Colonic mucosa (tissue), 4 donors: Measurements from ENCODE around the gene HECTD1. TPM values are rescaled to one million over a fixed set of nuclear protein-coding genes. Genes with fewer than 3 reads are reported as not detected.
A peak's percentile ranks its signal among the peaks of the same experiment; 100 is the strongest.
"Not testable (repeated sequence)": the region's sequence is repeated elsewhere in the genome, so short reads cannot be mapped to it uniquely, and the experiment has no call there.

Source experiments
- DNase-seq: peaks from one replicate; pipeline ENCODE4 v3.0.0-alpha.2; 2020
- H3K27ac ChIP-seq: fragments of 200-600 bp; one replicate; pipeline ENCODE4 v1.8.0; 2021
- H3K27me3 ChIP-seq: fragments of 200-600 bp; one replicate; pipeline ENCODE4 v1.8.0; 2021
- H3K36me3 ChIP-seq: fragments of 200-600 bp; one replicate; pipeline ENCODE4 v1.8.0; 2021
- H3K4me1 ChIP-seq: fragments of 200-600 bp; one replicate; pipeline ENCODE4 v1.8.0; 2021; ENCODE audit warnings: mild to moderate bottlenecking
- H3K4me3 ChIP-seq: fragments of 200-600 bp; one replicate; pipeline ENCODE4 v1.8.0; 2021
- H3K9ac ChIP-seq, 2 donors: one replicate each; pipeline ENCODE4 v1.7.0; 2013; ENCODE audit warnings: control low read depth in 2 of 2, low read depth in 2 of 2, low read length in 2 of 2
- H3K9me3 ChIP-seq: fragments of 200-600 bp; one replicate; pipeline ENCODE4 v1.8.0; 2021
- intact Hi-C: fragments of 100-400 bp; cut with DNase I; formaldehyde crosslinking; loops from one replicate; pipeline ENCODE4 v1.14.1; 2022
- total RNA-seq, 2 donors: library from RNA; stranded (reverse); fragmentation: NEBNext Ultra II Directional in 1 of 2; extraction: Animal tissue kit (Norgen Biotek cat#: 25700) in 1 of 2; gene quantifications; one replicate each; pipeline ENCODE4 v1.2.1, GENCODE V29; 2021
- TF ChIP-seq, protein P1 (sequence below): fragments of 200-600 bp; IDR thresholded peaks from one replicate; pipeline ENCODE4 v1.8.0; 2022; ENCODE audit warnings: antibody characterized with exemption, mild to moderate bottlenecking
- donor health status: healthy.
- donor health status: DM: no; HTN: no; CAD: no.
- donor health status: DM: no; HTN: no; CAD: no.

Gene HECTD1
- total RNA-seq, 2 donors from 2014 or later = 113 to 148 TPM

DNA sequence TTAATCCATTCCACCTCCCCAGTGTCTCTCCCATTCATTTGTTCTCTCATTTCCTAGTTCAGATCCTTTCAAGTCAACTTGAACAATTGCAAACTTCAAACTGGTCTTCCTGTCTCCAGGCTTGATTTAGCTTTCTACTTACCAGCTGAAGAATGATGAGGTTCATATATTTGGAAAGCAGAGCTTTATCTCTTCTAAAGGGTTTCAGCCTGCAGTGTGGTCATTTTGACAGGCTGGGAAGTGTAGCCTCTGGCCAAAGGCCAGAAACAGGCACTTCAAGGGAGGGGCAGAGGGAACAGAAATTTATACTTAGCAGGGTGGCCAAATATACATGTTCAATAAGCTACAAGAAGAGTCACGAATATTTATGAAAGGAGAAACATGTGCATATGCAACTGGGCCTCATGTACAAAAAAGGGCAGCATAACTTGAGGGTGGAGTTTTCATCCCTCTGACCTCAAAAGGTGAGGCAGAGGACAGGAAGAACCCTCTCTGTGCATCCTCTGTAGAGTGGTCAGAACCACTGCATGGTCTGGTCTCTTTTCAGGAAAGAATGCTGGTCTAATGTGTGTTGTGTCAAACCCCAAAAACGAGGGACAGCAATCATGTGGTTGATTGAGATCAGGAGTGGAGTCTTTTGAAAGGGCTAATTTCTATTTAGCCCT lies 34.0 kb upstream of the HECTD1 start:
- Histone ChIP-seq H3K27me3 (no peaks in the 10 kb centered on the region), H3K4me1 (no peaks in the 10 kb centered on the region), H3K27ac (no peak overlapping the region), H3K9ac (peak overlapping the region in 1 of 2 donors; percentile 2), H3K9me3 (no peaks in the 10 kb centered on the region), H3K4me3 (no peak overlapping the region), H3K36me3 (no peaks in the 10 kb centered on the region)
- TF ChIP-seq, protein P1, sequence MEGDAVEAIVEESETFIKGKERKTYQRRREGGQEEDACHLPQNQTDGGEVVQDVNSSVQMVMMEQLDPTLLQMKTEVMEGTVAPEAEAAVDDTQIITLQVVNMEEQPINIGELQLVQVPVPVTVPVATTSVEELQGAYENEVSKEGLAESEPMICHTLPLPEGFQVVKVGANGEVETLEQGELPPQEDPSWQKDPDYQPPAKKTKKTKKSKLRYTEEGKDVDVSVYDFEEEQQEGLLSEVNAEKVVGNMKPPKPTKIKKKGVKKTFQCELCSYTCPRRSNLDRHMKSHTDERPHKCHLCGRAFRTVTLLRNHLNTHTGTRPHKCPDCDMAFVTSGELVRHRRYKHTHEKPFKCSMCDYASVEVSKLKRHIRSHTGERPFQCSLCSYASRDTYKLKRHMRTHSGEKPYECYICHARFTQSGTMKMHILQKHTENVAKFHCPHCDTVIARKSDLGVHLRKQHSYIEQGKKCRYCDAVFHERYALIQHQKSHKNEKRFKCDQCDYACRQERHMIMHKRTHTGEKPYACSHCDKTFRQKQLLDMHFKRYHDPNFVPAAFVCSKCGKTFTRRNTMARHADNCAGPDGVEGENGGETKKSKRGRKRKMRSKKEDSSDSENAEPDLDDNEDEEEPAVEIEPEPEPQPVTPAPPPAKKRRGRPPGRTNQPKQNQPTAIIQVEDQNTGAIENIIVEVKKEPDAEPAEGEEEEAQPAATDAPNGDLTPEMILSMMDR = no peak
- intact Hi-C loops = no loop called here
- peak; percentile 18 for DNase-seq

DNA sequence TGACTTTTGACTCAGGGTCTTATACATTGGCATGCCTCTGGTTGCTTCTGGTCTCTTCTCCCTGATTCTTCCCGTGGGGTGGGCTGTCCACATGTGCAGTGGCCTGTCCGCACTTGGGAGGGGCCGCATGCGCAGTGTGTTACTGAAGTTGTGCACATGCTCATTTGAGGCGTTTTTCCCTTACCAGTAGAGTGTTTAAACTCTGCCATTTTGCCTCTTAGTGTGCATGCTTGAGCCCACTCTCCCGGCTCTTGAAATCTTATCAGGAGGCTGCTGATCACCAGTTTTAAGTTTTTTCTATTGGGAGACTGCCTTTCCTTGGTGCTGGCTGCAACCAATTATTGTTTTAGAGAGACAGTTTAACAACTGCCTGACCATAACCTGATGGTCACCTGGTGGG lies 32.1 kb upstream of the HECTD1 start:
- no peaks in the 10 kb centered on the region for H3K4me1 ChIP-seq
- H3K36me3 ChIP-seq = no peaks in the 10 kb centered on the region
- no peak overlapping the region for H3K4me3 ChIP-seq
- H3K9me3 ChIP-seq = no peaks in the 10 kb centered on the region
- DNase-seq = peak; percentile 4
- TF ChIP-seq, protein P1 = no peak
- no peaks in the 10 kb centered on the region for H3K27me3 ChIP-seq
- intact Hi-C loops = no loop called here
- H3K27ac ChIP-seq = no peak overlapping the region
- H3K9ac ChIP-seq = no peak overlapping the region

DNA sequence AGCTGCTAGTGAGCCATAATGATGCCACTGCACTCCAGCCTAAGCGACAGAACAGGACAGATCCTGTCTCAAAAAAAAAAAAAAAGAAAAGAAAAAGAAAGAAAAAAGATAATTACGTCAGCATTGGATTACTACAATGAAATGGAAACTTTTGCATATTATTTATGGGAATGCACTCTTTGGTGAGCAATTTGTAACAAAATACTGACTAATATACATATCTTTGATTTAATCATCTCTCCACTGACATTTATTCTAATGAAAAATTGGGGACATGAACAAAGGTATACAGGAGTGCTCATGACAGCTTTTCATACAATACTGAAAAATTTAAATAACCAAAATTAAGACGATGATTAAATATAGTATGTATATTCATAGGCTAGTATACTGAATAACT lies 27.9 kb upstream of the HECTD1 start:
- no peak overlapping the region for H3K9ac ChIP-seq
- intact Hi-C loops = no loop called here
- H3K27ac ChIP-seq = no peak overlapping the region
- DNase-seq = no peak
- H3K4me3 ChIP-seq = no peak overlapping the region
- TF ChIP-seq, protein P1 = no peak
- no peaks in the 10 kb centered on the region for H3K9me3 ChIP-seq
- H3K4me1 ChIP-seq = no peaks in the 10 kb centered on the region
- no peaks in the 10 kb centered on the region for H3K36me3 ChIP-seq
- no peaks in the 10 kb centered on the region for H3K27me3 ChIP-seq

DNA sequence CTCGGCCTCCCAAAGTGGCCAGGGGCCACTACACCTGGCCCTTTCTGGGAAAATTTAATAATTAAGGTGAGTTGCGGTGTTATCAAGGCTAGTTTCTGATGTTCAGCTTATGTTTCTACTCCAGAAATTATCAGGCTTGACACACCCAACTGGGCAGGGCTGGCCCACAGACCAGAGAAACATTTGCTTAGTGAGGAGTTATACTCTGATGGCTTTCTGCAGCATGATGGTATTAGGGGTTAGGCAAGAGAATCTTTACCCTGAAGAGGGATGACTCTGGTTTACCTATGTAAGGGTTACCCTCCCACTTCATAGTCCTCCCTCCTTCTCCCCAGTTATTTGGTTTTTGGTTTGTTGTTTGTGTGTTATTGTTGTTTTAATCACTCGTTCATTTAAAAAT lies 24.5 kb upstream of the HECTD1 start:
- no peaks in the 10 kb centered on the region for H3K27me3 ChIP-seq
- intact Hi-C loops = no loop called here
- H3K36me3 ChIP-seq = no peaks in the 10 kb centered on the region
- peak; percentile 56 for DNase-seq
- TF ChIP-seq, protein P1 = no peak
- H3K4me1 ChIP-seq = peaks cover 5% of the 10 kb centered on the region
- H3K27ac ChIP-seq = peak overlapping the region; percentile 1
- H3K4me3 ChIP-seq = no peak overlapping the region
- no peak overlapping the region for H3K9ac ChIP-seq
- no peaks in the 10 kb centered on the region for H3K9me3 ChIP-seq

DNA sequence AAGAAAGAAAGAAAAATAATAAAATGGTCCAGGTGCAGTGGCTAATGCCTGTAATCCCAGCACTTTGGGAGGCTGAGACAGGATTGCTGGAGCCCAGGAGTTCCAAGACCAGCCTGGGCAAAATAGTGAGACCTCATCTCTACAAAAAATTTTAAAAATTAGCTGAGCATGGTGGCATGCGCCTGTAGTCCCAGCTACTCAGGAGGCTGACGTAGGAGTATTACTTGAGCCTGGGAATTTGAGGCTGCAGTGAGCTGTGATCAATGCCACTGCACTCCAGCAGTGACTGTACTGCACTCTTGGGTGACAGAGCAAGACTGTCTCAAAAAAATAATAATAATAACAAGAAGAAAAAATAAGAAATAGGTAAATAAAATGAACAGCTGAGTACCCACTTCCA lies 23.7 kb upstream of the HECTD1 start:
- intact Hi-C loops, H3K4me3 ChIP-seq, H3K27ac ChIP-seq, H3K4me1 ChIP-seq, H3K36me3 ChIP-seq, H3K27me3 ChIP-seq, H3K9me3 ChIP-seq, H3K9ac ChIP-seq: not testable (repeated sequence)
- DNase-seq = peak; percentile 13

DNA sequence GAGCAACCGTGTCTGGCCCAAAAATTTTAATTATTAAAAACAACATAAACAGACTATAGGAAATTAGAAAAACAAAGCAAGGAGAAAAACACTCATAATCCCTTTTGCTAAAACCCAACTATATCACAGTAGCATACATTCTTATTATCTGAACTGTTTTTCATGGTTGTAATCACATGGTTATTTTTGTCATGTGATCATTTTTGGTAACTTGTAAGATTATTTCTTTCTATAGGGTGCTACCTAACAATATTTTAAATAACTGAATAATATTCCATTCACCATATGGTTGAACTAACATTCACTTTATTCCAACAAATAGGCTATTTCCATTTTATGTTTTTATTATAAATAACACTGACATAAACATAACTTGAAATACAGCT lies 23.0 kb upstream of the HECTD1 start:
- Histone ChIP-seq H3K4me3 (no peak overlapping the region), H3K27me3 (no peaks in the 10 kb centered on the region), H3K4me1 (peaks cover 5% of the 10 kb centered on the region), H3K27ac (peak overlapping the region; percentile 84), H3K36me3 (no peaks in the 10 kb centered on the region), H3K9ac (no peak overlapping the region), H3K9me3 (no peaks in the 10 kb centered on the region)
- TF ChIP-seq, protein P1 = no peak
- intact Hi-C loops = no loop called here
- no peak for DNase-seq
